HEK293T (cell line): Measurements from ENCODE around the gene TM4SF20.

Source experiments
- BHLHE40 ChIP-seq: fragments of 450-650 bp; IDR thresholded peaks from 2 replicates; pipeline ENCODE4 v1.6.1; 2016; ENCODE audit warnings: mild to moderate bottlenecking, moderate library complexity, borderline replicate concordance
- FOXA1 ChIP-seq: fragments of 450-650 bp; IDR thresholded peaks from 2 replicates; pipeline ENCODE4 v1.6.1; 2016; ENCODE audit warnings: mild to moderate bottlenecking
- FOXK2 ChIP-seq: fragments of 450-650 bp; IDR thresholded peaks from 2 replicates; pipeline ENCODE4 v1.6.1; 2016; ENCODE audit warnings: mild to moderate bottlenecking
- L3MBTL2 ChIP-seq: fragments of 450-650 bp; conservative IDR thresholded peaks from 2 replicates; pipeline ENCODE4 v1.6.1; 2016; ENCODE audit warnings: mild to moderate bottlenecking
- SP1 ChIP-seq: fragments of 450-650 bp; IDR thresholded peaks from 2 replicates; pipeline ENCODE4 v1.6.1; 2017
- SUZ12 ChIP-seq: fragments of 450-650 bp; IDR thresholded peaks from 2 replicates; pipeline ENCODE4 v1.6.1; 2016; ENCODE audit warnings: mild to moderate bottlenecking
- TF ChIP-seq, protein P1 (sequence below): fragments of 450-650 bp; IDR thresholded peaks from 2 replicates; pipeline ENCODE4 v1.6.1; 2016

DNA sequence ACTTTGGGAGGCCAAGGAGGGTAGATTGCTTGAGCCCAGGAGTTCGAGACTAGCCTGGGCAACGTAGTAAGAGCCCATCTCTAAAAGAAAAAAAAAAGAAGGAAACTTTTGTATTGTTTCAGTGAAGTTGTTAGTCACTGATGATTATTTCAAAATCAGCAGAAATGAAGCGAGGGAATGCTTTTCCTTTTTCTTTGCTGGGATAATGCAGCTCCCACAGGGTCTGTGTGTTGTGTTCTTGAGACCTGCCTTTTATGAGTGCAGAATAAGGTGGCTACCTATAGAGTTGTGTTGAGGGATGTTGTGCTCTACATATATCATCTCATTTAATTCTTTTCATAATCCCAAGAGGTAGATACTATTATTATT, 11.7 kb downstream of the TM4SF20 start:
- no peak for TF ChIP-seq SUZ12
- TF ChIP-seq L3MBTL2 = no peak
- TF ChIP-seq SP1 = no peak
- TF ChIP-seq, protein P1, sequence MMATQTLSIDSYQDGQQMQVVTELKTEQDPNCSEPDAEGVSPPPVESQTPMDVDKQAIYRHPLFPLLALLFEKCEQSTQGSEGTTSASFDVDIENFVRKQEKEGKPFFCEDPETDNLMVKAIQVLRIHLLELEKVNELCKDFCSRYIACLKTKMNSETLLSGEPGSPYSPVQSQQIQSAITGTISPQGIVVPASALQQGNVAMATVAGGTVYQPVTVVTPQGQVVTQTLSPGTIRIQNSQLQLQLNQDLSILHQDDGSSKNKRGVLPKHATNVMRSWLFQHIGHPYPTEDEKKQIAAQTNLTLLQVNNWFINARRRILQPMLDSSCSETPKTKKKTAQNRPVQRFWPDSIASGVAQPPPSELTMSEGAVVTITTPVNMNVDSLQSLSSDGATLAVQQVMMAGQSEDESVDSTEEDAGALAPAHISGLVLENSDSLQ = no peak
- no peak for TF ChIP-seq BHLHE40
- no peak for TF ChIP-seq FOXK2
- no peak for TF ChIP-seq FOXA1
